CD14-positive monocyte (primary cell): ENCODE results near the gene CAMK1G. TPM values are rescaled to one million over a fixed set of nuclear protein-coding genes. Genes with fewer than 3 reads are reported as not detected.

ENCODE experiments used
- DNase-seq, 3 donors: peaks; one replicate each; pipeline ENCODE4 v3.0.0-alpha.2; 2011 to 2022
- H2AFZ ChIP-seq: 2 replicates; pipeline ENCODE4 v1.6.0; 2012; ENCODE audit warnings: mild to moderate bottlenecking, low read depth, low read length, inconsistent platforms; ENCODE audit not compliant: insufficient read depth, poor library complexity, severe bottlenecking
- H3K27ac ChIP-seq, 2 donors: 1 replicate in 1 of 2; 2 replicates in 1 of 2; pipeline ENCODE4 v1.5.1; 2012 to 2013; ENCODE audit warnings: low read length in 2 of 2, control low read depth in 1 of 2, inconsistent platforms in 1 of 2, low read depth in 1 of 2, mild to moderate bottlenecking in 1 of 2
- H3K27me3 ChIP-seq, 2 donors: one replicate each; pipeline versions ENCODE4 v1.6.0 to v1.6.1; 2011 to 2013; ENCODE audit warnings: low read length in 2 of 2; ENCODE audit not compliant: control insufficient read depth in 2 of 2, insufficient read depth in 2 of 2
- H3K36me3 ChIP-seq, 2 donors: replicated peaks in 1 of 2; 1 replicate in 1 of 2; 2 replicates in 1 of 2; pipeline versions ENCODE4 v1.5.1 to v1.6.1; 2012 to 2013; ENCODE audit warnings: low read length in 2 of 2, control low read depth in 1 of 2, inconsistent platforms in 1 of 2, mild to moderate bottlenecking in 1 of 2; ENCODE audit not compliant: insufficient read depth in 2 of 2, control insufficient read depth in 1 of 2
- H3K4me1 ChIP-seq, 2 donors: 1 replicate in 1 of 2; 2 replicates in 1 of 2; pipeline versions ENCODE4 v1.5.1 to v1.6.1; 2012 to 2013; ENCODE audit warnings: low read length in 2 of 2, control low read depth in 1 of 2, inconsistent platforms in 1 of 2, mild to moderate bottlenecking in 1 of 2, moderate library complexity in 1 of 2; ENCODE audit not compliant: insufficient read depth in 2 of 2, control insufficient read depth in 1 of 2
- H3K4me2 ChIP-seq: replicated peaks from 2 replicates; pipeline ENCODE3; 2012; ENCODE audit warnings: low read length, moderate library complexity, mild to moderate bottlenecking; ENCODE audit not compliant: poor library complexity, severe bottlenecking; ENCODE audit errors: extremely low read depth
- H3K4me3 ChIP-seq, 3 experiments: fragments of 200-600 bp in 1 of 3; sonication (generic) in 1 of 3; replicated peaks in 1 of 3; 1 replicate in 2 of 3; 2 replicates in 1 of 3; pipeline ENCODE4 v1.5.1; 2011 to 2013; ENCODE audit warnings: low read length in 3 of 3, mild to moderate bottlenecking in 3 of 3, control low read depth in 2 of 3, low read depth in 2 of 3, inconsistent platforms in 1 of 3, moderate library complexity in 1 of 3
- H3K79me2 ChIP-seq: 2 replicates; pipeline ENCODE4 v1.6.0; 2012; ENCODE audit warnings: mild to moderate bottlenecking, control low read depth, inconsistent platforms, low read length, moderate library complexity; ENCODE audit not compliant: insufficient read depth
- H3K9ac ChIP-seq: 2 replicates; pipeline ENCODE4 v1.6.0; 2017; ENCODE audit warnings: low read length, mild to moderate bottlenecking; ENCODE audit not compliant: insufficient read depth, poor library complexity, severe bottlenecking
- H3K9me3 ChIP-seq, 2 donors: replicated peaks in 1 of 2; 1 replicate in 1 of 2; 2 replicates in 1 of 2; pipeline versions ENCODE4 v1.5.1 to v1.6.1; 2012 to 2013; ENCODE audit warnings: low read length in 2 of 2, control low read depth in 1 of 2; ENCODE audit not compliant: control insufficient read depth in 1 of 2, insufficient read depth in 1 of 2
- H4K20me1 ChIP-seq: 2 replicates; pipeline ENCODE4 v1.6.0; 2012; ENCODE audit warnings: mild to moderate bottlenecking, low read length, control low read depth, moderate library complexity; ENCODE audit not compliant: insufficient read depth
- H3K27ac Mint-ChIP-seq, 7 donors: one replicate each; pipeline ENCODE4 v1.8.0; 2020; ENCODE audit warnings: mild to moderate bottlenecking in 7 of 7, mixed read lengths in 7 of 7, moderate library complexity in 6 of 7, inconsistent platforms in 2 of 7
- H3K27me3 Mint-ChIP-seq, 3 donors: one replicate each; pipeline ENCODE4 v1.8.0; 2021 to 2022; ENCODE audit warnings: low read depth in 3 of 3, mild to moderate bottlenecking in 3 of 3, mixed read lengths in 3 of 3, moderate library complexity in 3 of 3, inconsistent platforms in 1 of 3
- H3K36me3 Mint-ChIP-seq, 2 donors: one replicate each; pipeline ENCODE4 v1.8.0; 2020; ENCODE audit warnings: mixed read lengths in 2 of 2, inconsistent platforms in 1 of 2, mild to moderate bottlenecking in 1 of 2
- H3K4me1 Mint-ChIP-seq: one replicate; pipeline ENCODE4 v1.8.0; 2020; ENCODE audit warnings: mild to moderate bottlenecking, mixed read lengths
- H3K4me3 Mint-ChIP-seq, 2 donors: one replicate each; pipeline ENCODE4 v1.8.0; 2020; ENCODE audit warnings: mild to moderate bottlenecking in 2 of 2, mixed read lengths in 2 of 2, moderate library complexity in 1 of 2
- H3K9me3 Mint-ChIP-seq, 7 donors: one replicate each; pipeline ENCODE4 v1.8.0; 2020 to 2022; ENCODE audit warnings: mixed read lengths in 7 of 7, mild to moderate bottlenecking in 6 of 7, moderate library complexity in 6 of 7, inconsistent platforms in 2 of 7
- CTCF ChIP-seq: fragments of 200-600 bp; IDR thresholded peaks from one replicate; pipeline ENCODE4 v1.8.0; 2022; ENCODE audit warnings: antibody characterized with exemption, mild to moderate bottlenecking
- WGBS: methylation state at CpG from one replicate; pipeline ENCODE4 v1.1.5; 2013; ENCODE audit warnings: missing lambda C conversion rate; ENCODE audit not compliant: insufficient coverage; 5-methylcytosine and 5-hydroxymethylcytosine counted together
- intact Hi-C, 2 donors: fragments of 100-400 bp; cut with micrococcal nuclease; formaldehyde crosslinking; loops; one replicate each; pipeline versions ENCODE4 v1.15.0 to v1.15.1; 2023
- polyA plus RNA-seq, 3 donors: library from polyadenylated mRNA; depleted of rRNA in 1 of 3; unstranded in 2 of 3; stranded (reverse) in 1 of 3; fragments of 300-500 nt in 2 of 3; fragments of >200 nt in 1 of 3; fragmentation: Illumina TruSeq in 2 of 3; gene quantifications; 1 replicate in 2 of 3; 2 replicates in 1 of 3; pipeline ENCODE4 v1.2.3, GENCODE V29; 2012 to 2021

CAMK1G gene
- polyA plus RNA-seq, 3 donors = not detected

GRCh38 chr1:209556162-209556690 is 27.3 kb upstream of the CAMK1G start:
- Histone ChIP-seq H3K4me1 (no peaks in the 10 kb centered on the region), H3K4me2 (no peak overlapping the region), H3K27ac (no peak overlapping the region), H3K9me3 (no peaks in the 10 kb centered on the region), H3K9ac (no peak overlapping the region), H3K4me3 (no peak overlapping the region), H3K79me2 (no peaks in the 10 kb centered on the region), H3K36me3 (no peaks in the 10 kb centered on the region), H4K20me1 (no peaks in the 10 kb centered on the region), H3K27me3 (peaks cover 0 to 2% of the 10 kb centered on the region in 2 donors), H2AFZ (no peak overlapping the region)
- no peaks in the 10 kb centered on the region for H3K9me3 Mint-ChIP-seq
- DNase-seq = no peak
- peaks cover 2 to 7% (median 6%) of the 10 kb centered on the region in 3 donors for H3K27me3 Mint-ChIP-seq
- no peak for TF ChIP-seq CTCF
- no peaks in the 10 kb centered on the region for H3K36me3 Mint-ChIP-seq
- H3K4me1 Mint-ChIP-seq = no peaks in the 10 kb centered on the region
- intact Hi-C loops = no loop called here
- H3K27ac Mint-ChIP-seq = no peak overlapping the region
- no peak overlapping the region for H3K4me3 Mint-ChIP-seq
- no CpG with 5 or more reads among the region's 1 CpG for WGBS

- no peaks in the 10 kb centered on the region for H3K4me1 ChIP-seq
- no peaks in the 10 kb centered on the region for H3K79me2 ChIP-seq
- no peak overlapping the region for H3K4me2 ChIP-seq
- H4K20me1 ChIP-seq = no peaks in the 10 kb centered on the region
- no peak overlapping the region for H3K4me3 ChIP-seq
- peaks cover 0 to 2% of the 10 kb centered on the region in 2 donors for H3K27me3 ChIP-seq
- Mint-ChIP-seq H3K4me3 (no peak overlapping the region), H3K36me3 (no peaks in the 10 kb centered on the region), H3K4me1 (no peaks in the 10 kb centered on the region), H3K9me3 (no peaks in the 10 kb centered on the region), H3K27me3 (peaks cover 2 to 7% (median 4%) of the 10 kb centered on the region in 3 donors), H3K27ac (no peak overlapping the region)
- no peak overlapping the region for H2AFZ ChIP-seq
- no peak overlapping the region for H3K27ac ChIP-seq
- H3K9ac ChIP-seq = no peak overlapping the region
- TF ChIP-seq CTCF = no peak
- H3K36me3 ChIP-seq = no peaks in the 10 kb centered on the region
- intact Hi-C loops = no loop called here
- no peaks in the 10 kb centered on the region for H3K9me3 ChIP-seq
- no peak for DNase-seq
Measured at GRCh38 chr1:209557221-209557620, 26.3 kb upstream of the CAMK1G start.
